ENCODE data around the gene MICU1.

Gene MICU1

DNA sequence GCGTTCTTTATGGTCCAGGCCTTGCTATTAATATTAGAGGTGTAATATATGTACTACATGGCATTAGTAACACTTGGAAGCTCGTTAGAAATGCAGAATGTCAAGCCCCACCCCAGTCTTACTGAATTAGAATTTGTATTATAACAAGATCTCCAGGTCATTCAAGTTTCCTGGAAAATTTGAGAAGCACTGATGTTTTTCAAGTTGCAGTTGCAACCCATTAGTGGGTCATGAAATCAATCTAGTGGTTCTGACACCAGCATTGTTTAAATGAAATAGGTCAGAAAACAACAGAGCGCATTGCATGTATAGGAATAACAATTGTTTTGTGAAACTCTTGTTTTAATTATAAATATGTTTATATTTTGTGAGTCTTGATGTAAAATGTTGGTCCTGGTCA is 28.8 kb upstream of the MICU1 start:
- Histone ChIP-seq H3K9me2 (replicated peaks; ENCODE audit: control insufficient read depth, low read length) (no peaks in the 10 kb centered on the region), H3K9me3 (ENCODE audit: control insufficient read depth, insufficient read depth, low read length) (no peaks in the 10 kb centered on the region), H3K79me2 (ENCODE audit: control insufficient read depth, low read length) (no peaks in the 10 kb centered on the region), H4K20me1 (ENCODE audit: control insufficient read depth, insufficient read depth, low read depth, low read length) (no peaks in the 10 kb centered on the region), H3K4me2 (ENCODE audit: low read length) (no peak overlapping the region), H3F3A (ENCODE audit: control insufficient read depth, insufficient read depth) (no peaks in the 10 kb centered on the region), H3K4me1 (ENCODE audit: control insufficient read depth, low read length) (no peaks in the 10 kb centered on the region), H3K36me3 (ENCODE audit: control insufficient read depth, low read length) (no peaks in the 10 kb centered on the region), H3K27me3 (ENCODE audit: control insufficient read depth, low read length) (no peaks in the 10 kb centered on the region), H3K27ac (ENCODE audit: low read depth, low read length) (no peak overlapping the region), H3K4me3 (ENCODE audit: low read length) (no peak overlapping the region)
- TF ChIP-seq, protein P1, sequence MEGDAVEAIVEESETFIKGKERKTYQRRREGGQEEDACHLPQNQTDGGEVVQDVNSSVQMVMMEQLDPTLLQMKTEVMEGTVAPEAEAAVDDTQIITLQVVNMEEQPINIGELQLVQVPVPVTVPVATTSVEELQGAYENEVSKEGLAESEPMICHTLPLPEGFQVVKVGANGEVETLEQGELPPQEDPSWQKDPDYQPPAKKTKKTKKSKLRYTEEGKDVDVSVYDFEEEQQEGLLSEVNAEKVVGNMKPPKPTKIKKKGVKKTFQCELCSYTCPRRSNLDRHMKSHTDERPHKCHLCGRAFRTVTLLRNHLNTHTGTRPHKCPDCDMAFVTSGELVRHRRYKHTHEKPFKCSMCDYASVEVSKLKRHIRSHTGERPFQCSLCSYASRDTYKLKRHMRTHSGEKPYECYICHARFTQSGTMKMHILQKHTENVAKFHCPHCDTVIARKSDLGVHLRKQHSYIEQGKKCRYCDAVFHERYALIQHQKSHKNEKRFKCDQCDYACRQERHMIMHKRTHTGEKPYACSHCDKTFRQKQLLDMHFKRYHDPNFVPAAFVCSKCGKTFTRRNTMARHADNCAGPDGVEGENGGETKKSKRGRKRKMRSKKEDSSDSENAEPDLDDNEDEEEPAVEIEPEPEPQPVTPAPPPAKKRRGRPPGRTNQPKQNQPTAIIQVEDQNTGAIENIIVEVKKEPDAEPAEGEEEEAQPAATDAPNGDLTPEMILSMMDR (IDR thresholded peaks at IDR 0.05; ENCODE audit: low read depth, low read length, poor library complexity, severe bottlenecking) = no peak
- no peak for TF ChIP-seq EZH2phosphoT487 (IDR thresholded peaks at IDR 0.05; ENCODE audit: borderline replicate concordance, low read length)

DNA sequence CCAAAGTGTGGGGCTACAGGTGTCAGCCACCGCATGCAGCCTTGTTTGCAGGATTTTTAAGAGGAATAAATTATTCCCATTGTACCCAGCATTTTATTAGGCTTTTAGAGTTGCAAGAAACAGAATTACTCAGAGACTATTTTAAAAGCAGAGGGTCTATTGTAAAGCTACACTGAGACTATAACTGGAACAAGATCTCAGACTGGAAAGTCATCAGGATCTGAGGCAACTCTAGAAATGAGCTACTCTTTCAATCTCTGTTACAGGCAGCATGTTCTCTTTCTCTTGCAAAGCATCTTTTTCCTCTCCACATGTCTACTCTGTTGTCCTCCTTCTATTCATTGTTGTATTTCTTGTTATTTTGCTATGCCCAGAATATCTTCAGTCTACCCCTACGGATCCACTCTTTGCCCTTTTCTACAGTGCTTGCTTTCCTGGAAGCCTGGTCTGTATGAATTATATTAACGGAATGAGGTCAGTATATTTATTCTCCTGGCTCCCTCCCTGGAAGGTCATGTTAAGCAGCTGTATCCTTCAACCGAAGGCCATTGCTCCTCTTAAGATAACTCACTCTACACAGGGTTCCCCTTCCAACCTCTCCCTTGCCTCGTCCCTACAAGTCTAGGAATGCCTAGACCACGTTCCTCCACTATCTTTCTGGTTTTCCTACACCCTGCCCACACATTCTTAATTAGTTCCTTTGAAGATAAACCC is 27.7 kb upstream of the MICU1 start:
- Histone ChIP-seq H3K36me3 (ENCODE audit: control insufficient read depth, low read length) (no peaks in the 10 kb centered on the region), H3K79me2 (ENCODE audit: control insufficient read depth, low read length) (no peaks in the 10 kb centered on the region), H3K4me3 (ENCODE audit: low read length) (no peak overlapping the region), H3K9me2 (replicated peaks; ENCODE audit: control insufficient read depth, low read length) (no peaks in the 10 kb centered on the region), H3K4me1 (ENCODE audit: control insufficient read depth, low read length) (no peaks in the 10 kb centered on the region), H3K27me3 (ENCODE audit: control insufficient read depth, low read length) (no peaks in the 10 kb centered on the region), H4K20me1 (ENCODE audit: control insufficient read depth, insufficient read depth, low read depth, low read length) (no peaks in the 10 kb centered on the region), H3F3A (ENCODE audit: control insufficient read depth, insufficient read depth) (no peaks in the 10 kb centered on the region), H3K9me3 (ENCODE audit: control insufficient read depth, insufficient read depth, low read length) (no peaks in the 10 kb centered on the region), H3K4me2 (ENCODE audit: low read length) (no peak overlapping the region), H3K27ac (ENCODE audit: low read depth, low read length) (no peak overlapping the region)
- TF ChIP-seq, protein P1 (IDR thresholded peaks at IDR 0.05; ENCODE audit: low read depth, low read length, poor library complexity, severe bottlenecking) = no peak
- TF ChIP-seq EZH2phosphoT487 (IDR thresholded peaks at IDR 0.05; ENCODE audit: borderline replicate concordance, low read length) = no peak

DNA sequence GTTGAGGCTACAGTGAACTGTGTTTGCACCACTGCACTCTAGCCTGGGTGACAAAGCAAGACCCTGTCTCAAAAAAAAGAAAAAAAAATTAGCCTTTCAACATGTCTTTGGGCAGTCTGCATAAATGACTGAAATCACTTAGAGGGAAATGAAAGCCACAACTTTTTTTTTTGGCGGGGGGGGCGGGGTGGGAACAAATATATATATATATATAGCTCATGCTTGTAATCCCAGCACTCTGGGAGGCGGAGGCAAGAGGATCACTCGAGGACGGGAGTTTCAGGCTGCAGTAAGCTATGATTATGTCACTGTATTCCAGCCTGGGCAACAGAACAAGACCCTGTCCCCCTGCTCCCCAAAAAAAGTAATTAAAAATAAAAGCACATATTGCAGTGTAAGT is 23.4 kb upstream of the MICU1 start:
- Histone ChIP-seq H3K9me3 (ENCODE audit: control insufficient read depth, insufficient read depth, low read length) (no peaks in the 10 kb centered on the region), H3K4me2 (ENCODE audit: low read length) (no peak overlapping the region), H3K27ac (ENCODE audit: low read depth, low read length) (no peak overlapping the region), H3K4me1 (ENCODE audit: control insufficient read depth, low read length) (no peaks in the 10 kb centered on the region), H3K79me2 (ENCODE audit: control insufficient read depth, low read length) (no peaks in the 10 kb centered on the region), H3F3A (ENCODE audit: control insufficient read depth, insufficient read depth) (no peaks in the 10 kb centered on the region), H3K36me3 (ENCODE audit: control insufficient read depth, low read length) (no peaks in the 10 kb centered on the region), H4K20me1 (ENCODE audit: control insufficient read depth, insufficient read depth, low read depth, low read length) (no peaks in the 10 kb centered on the region), H3K9me2 (replicated peaks; ENCODE audit: control insufficient read depth, low read length) (no peaks in the 10 kb centered on the region), H3K4me3 (ENCODE audit: low read length) (no peak overlapping the region), H3K27me3 (ENCODE audit: control insufficient read depth, low read length) (peaks cover 5% of the 10 kb centered on the region)
- TF ChIP-seq EZH2phosphoT487 (IDR thresholded peaks at IDR 0.05; ENCODE audit: borderline replicate concordance, low read length) = no peak
- TF ChIP-seq, protein P1 (IDR thresholded peaks at IDR 0.05; ENCODE audit: low read depth, low read length, poor library complexity, severe bottlenecking) = no peak
